DND-41 (cell line): ENCODE data around the gene TCP10L.

Source experiments
- ATAC-seq: fragments of 200-7000 bp; cut with Tn5 transposase; 3 replicates; pipeline ENCODE4 v1.9.1; 2021; ENCODE audit warnings: low read depth; ENCODE audit not compliant: insufficient read depth
- DNase-seq: peaks from one replicate; pipeline ENCODE4 v3.0.0-alpha.2; 2020
- H2AFZ ChIP-seq: 2 replicates; pipeline ENCODE4 v1.6.0; 2012; ENCODE audit warnings: low read depth, low read length
- H3K27ac ChIP-seq: 2 replicates; pipeline ENCODE4 v1.5.1; 2012; ENCODE audit warnings: low read length, inconsistent platforms
- H3K27me3 ChIP-seq: fragments of 200-600 bp; sonication (generic); 2 replicates; pipeline ENCODE4 v1.6.0; 2012; ENCODE audit warnings: low read length, mild to moderate bottlenecking, inconsistent platforms; ENCODE audit not compliant: insufficient read depth, poor library complexity
- H3K36me3 ChIP-seq: 2 replicates; pipeline ENCODE4 v1.5.1; 2012; ENCODE audit warnings: low read length, inconsistent platforms; ENCODE audit not compliant: insufficient read depth
- H3K4me1 ChIP-seq: 2 replicates; pipeline ENCODE4 v1.5.1; 2012; ENCODE audit warnings: mild to moderate bottlenecking, low read length; ENCODE audit not compliant: insufficient read depth
- H3K4me2 ChIP-seq: 2 replicates; pipeline ENCODE4 v1.6.0; 2012; ENCODE audit warnings: mild to moderate bottlenecking, moderate library complexity, low read length, inconsistent platforms; ENCODE audit not compliant: insufficient read depth
- H3K4me3 ChIP-seq, 2 experiments: fragments of 200-600 bp in 1 of 2; shearing (Covaris generic) in 1 of 2; 2 replicates each; pipeline ENCODE4 v1.5.1; 2012 to 2016; ENCODE audit warnings: inconsistent platforms in 2 of 2, low read length in 2 of 2, mild to moderate bottlenecking in 2 of 2, low read depth in 1 of 2, moderate library complexity in 1 of 2
- H3K79me2 ChIP-seq: 2 replicates; pipeline ENCODE4 v1.6.0; 2012; ENCODE audit warnings: low read length, inconsistent platforms; ENCODE audit not compliant: insufficient read depth
- H3K9ac ChIP-seq: 2 replicates; pipeline ENCODE4 v1.6.0; 2012; ENCODE audit warnings: low read depth, mild to moderate bottlenecking, inconsistent platforms, low read length, moderate library complexity
- H3K9me3 ChIP-seq: 2 replicates; pipeline ENCODE4 v1.5.1; 2012; ENCODE audit warnings: low read length, moderate library complexity, mild to moderate bottlenecking, inconsistent platforms; ENCODE audit not compliant: insufficient read depth, severe bottlenecking
- H4K20me1 ChIP-seq: 2 replicates; pipeline ENCODE4 v1.6.0; 2012; ENCODE audit warnings: low read length; ENCODE audit not compliant: insufficient read depth
- CTCF ChIP-seq: IDR thresholded peaks from 2 replicates; pipeline ENCODE4 v1.5.1; 2012; ENCODE audit warnings: borderline replicate concordance, low read length, moderate library complexity, mild to moderate bottlenecking; ENCODE audit not compliant: poor library complexity, severe bottlenecking; ENCODE audit errors: extremely low read depth
- EZH2 ChIP-seq: IDR thresholded peaks from 3 replicates; pipeline ENCODE4 v1.6.1; 2012; ENCODE audit warnings: borderline replicate concordance, low read depth, mild to moderate bottlenecking, moderate library complexity, low read length, inconsistent platforms; ENCODE audit not compliant: severe bottlenecking

Gene TCP10L

GRCh38 chr21:32608851-32609250 lies 23.5 kb upstream of the TCP10L start:
- TF ChIP-seq CTCF (no peak), EZH2 (no peak)
- Histone ChIP-seq H3K9me3 (no peaks in the 10 kb centered on the region), H3K9ac (no peak overlapping the region), H4K20me1 (no peaks in the 10 kb centered on the region; the same call in 1 of the 2 replicates), H3K4me2 (no peak overlapping the region), H3K4me3 (no peak overlapping the region), H3K27me3 (no peaks in the 10 kb centered on the region), H3K4me1 (peaks cover 25% of the 10 kb centered on the region), H3K36me3 (peaks cover 61% of the 10 kb centered on the region), H3K27ac (no peak overlapping the region), H3K79me2 (peaks cover 26% of the 10 kb centered on the region), H2AFZ (no peak overlapping the region)
- ATAC-seq = no peak
- no peak for DNase-seq

GRCh38 chr21:32605469-32605868 lies 20.1 kb upstream of the TCP10L start:
- no peak overlapping the region for H3K4me2 ChIP-seq
- no peak overlapping the region for H3K27ac ChIP-seq

GRCh38 chr21:32604464-32604863 lies 19.1 kb upstream of the TCP10L start:
- H3K4me2 ChIP-seq = no peak overlapping the region
- no peak overlapping the region for H2AFZ ChIP-seq
- H3K4me3 ChIP-seq = no peak overlapping the region
- H3K4me1 ChIP-seq = no peaks in the 10 kb centered on the region
- no peaks in the 10 kb centered on the region for H3K27me3 ChIP-seq
- H3K27ac ChIP-seq = no peak overlapping the region
- peaks cover 5% of the 10 kb centered on the region; the same call in 1 of the 2 replicates for H4K20me1 ChIP-seq
- no peaks in the 10 kb centered on the region for H3K9me3 ChIP-seq
- no peak overlapping the region for H3K9ac ChIP-seq
- TF ChIP-seq CTCF = no peak
- TF ChIP-seq EZH2 = no peak
- peaks cover 86% of the 10 kb centered on the region for H3K36me3 ChIP-seq
- H3K79me2 ChIP-seq = no peaks in the 10 kb centered on the region
- ATAC-seq (no peak), DNase-seq (no peak)

More at GRCh38 chr21:32605469-32605868, 20.1 kb upstream of the TCP10L start:
- Histone ChIP-seq H3K36me3 (peaks cover 88% of the 10 kb centered on the region), H3K4me3 (no peak overlapping the region), H3K27me3 (no peaks in the 10 kb centered on the region), H4K20me1 (peaks cover 2% of the 10 kb centered on the region; the same call in 1 of the 2 replicates), H3K9me3 (no peaks in the 10 kb centered on the region), H2AFZ (no peak overlapping the region), H3K79me2 (peaks cover 9% of the 10 kb centered on the region), H3K4me1 (peaks cover 9% of the 10 kb centered on the region), H3K9ac (no peak overlapping the region)
- DNase-seq (no peak), ATAC-seq (no peak)
- no peak for TF ChIP-seq CTCF
- TF ChIP-seq EZH2 = no peak

GRCh38 chr21:32603131-32603530 lies 17.8 kb upstream of the TCP10L start:
- DNase-seq = no peak
- H3K9me3 ChIP-seq = no peaks in the 10 kb centered on the region
- ATAC-seq = no peak
- no peak overlapping the region for H2AFZ ChIP-seq
- H3K9ac ChIP-seq = no peak overlapping the region
- no peaks in the 10 kb centered on the region for H3K27me3 ChIP-seq
- no peaks in the 10 kb centered on the region for H3K4me1 ChIP-seq
- H3K4me2 ChIP-seq = no peak overlapping the region
- no peaks in the 10 kb centered on the region for H3K79me2 ChIP-seq
- H3K4me3 ChIP-seq = no peak overlapping the region
- H3K27ac ChIP-seq = no peak overlapping the region
- peaks cover 79% of the 10 kb centered on the region for H3K36me3 ChIP-seq
- H4K20me1 ChIP-seq = peaks cover 5% of the 10 kb centered on the region; the same call in 1 of the 2 replicates
- no peak for TF ChIP-seq CTCF
- TF ChIP-seq EZH2 = no peak
